Posterior vena cava (tissue), 2 donors: ENCODE data around the gene ZNF655. TPM values are rescaled to one million over a fixed set of nuclear protein-coding genes. Genes with fewer than 3 reads are reported as not detected.

Source experiments
- DNase-seq: peaks from one replicate; pipeline ENCODE4 v3.0.0-alpha.2; 2020; ENCODE audit warnings: low spot score
- intact Hi-C, 2 donors: fragments of 100-400 bp; cut with DNase I; formaldehyde crosslinking; loops; one replicate each; pipeline versions ENCODE4 v1.14.1 to v1.14.2; 2022 to 2023
- total RNA-seq, 2 donors: library from RNA; stranded (reverse); fragmentation: NEBNext Ultra II Directional; extraction: Animal tissue kit (Norgen Biotek cat#: 25700); gene quantifications; one replicate each; pipeline ENCODE4 v1.2.1, GENCODE V29; 2021
- donor health status: DM: yes; HTN: yes; CAD: no.
- donor health status: DM: yes; HTN: yes; CAD: no.

Gene ZNF655
- total RNA-seq, 2 donors from 2014 or later: 55.2 to 75.5 TPM

GRCh38 chr7:99625961-99626360 lies 67.5 kb downstream of the ZNF655 start:
- intact Hi-C loops: loop anchor here in 1 of 2 donors (10.0 kb wide), 1 partner anchor 1279 kb away; no protein-coding TSS in a partner anchor
- DNase-seq: no peak

Other genes starting within 250 kb of the ZNF655 start
- gene ARPC1A, start 232.7 kb upstream of the ZNF655 start, total RNA-seq: 10 to 100 TPM; 74.4 to 85.5 TPM
- gene ARPC1B, start 183.9 kb upstream of the ZNF655 start, total RNA-seq: 100 to 1,000 TPM; 102 to 144 TPM
- 10 to 100 TPM; 84.1 to 95.6 TPM for gene PDAP1, start 150.0 kb upstream of the ZNF655 start, total RNA-seq
- 10 to 100 TPM; 48.2 to 57.1 TPM for gene BUD31, start 149.7 kb upstream of the ZNF655 start, total RNA-seq
- gene PTCD1, start 119.8 kb upstream of the ZNF655 start, total RNA-seq: 1 to 10 TPM; 3.1 to 5.6 TPM
- 10 to 100 TPM; 22.9 to 25.7 TPM for gene CPSF4, start 119.7 kb upstream of the ZNF655 start, total RNA-seq
- gene ATP5MF, start 92.5 kb upstream of the ZNF655 start, total RNA-seq: 100 to 1,000 TPM; 143 to 200 TPM
- gene ZNF789, start 85.8 kb upstream of the ZNF655 start, total RNA-seq: 1 to 10 TPM; 8.0 to 9.8 TPM
- gene ZNF394, start 58.4 kb upstream of the ZNF655 start, total RNA-seq: 10 to 100 TPM; 17.5 to 20.0 TPM
- 1 to 10 TPM; 5.9 to 7.0 TPM for gene ZKSCAN5, start 54.0 kb upstream of the ZNF655 start, total RNA-seq
- 1 to 10 TPM; 3.2 to 5.4 TPM for gene FAM200A, start 6.5 kb upstream of the ZNF655 start, total RNA-seq
- 1 to 10 TPM in 1 of 2 donors, under 1 TPM in 1; 0.57 to 2.0 TPM for gene TMEM225B, start 39.6 kb downstream of the ZNF655 start, total RNA-seq
- gene ZSCAN25, start 58.3 kb downstream of the ZNF655 start, total RNA-seq: 10 to 100 TPM; 10.9 to 12.4 TPM
- gene CYP3A5, start 121.4 kb downstream of the ZNF655 start, total RNA-seq: 1 to 10 TPM in 1 of 2 donors, under 1 TPM in 1; 0.62 to 1.8 TPM
- not detected for gene CYP3A7, start 176.6 kb downstream of the ZNF655 start, total RNA-seq
- gene CYP3A4, start 225.5 kb downstream of the ZNF655 start, total RNA-seq: not detected